Adipose tissue (tissue), 3 donors: Measurements from ENCODE around the gene AEN. TPM values are rescaled to one million over a fixed set of nuclear protein-coding genes. Genes with fewer than 3 reads are reported as not detected.

Source experiments
- H3K27ac ChIP-seq: one replicate; pipeline ENCODE4 v1.5.1; 2013; ENCODE audit warnings: low read depth, low read length
- WGBS, 3 donors: extraction: QIAGEN DNeasy Blood & Tissue Kit; methylation state at CpG; one replicate each; pipeline ENCODE4 v1.1.7; 2013; 5-methylcytosine and 5-hydroxymethylcytosine counted together
- polyA plus RNA-seq, 3 donors: library from polyadenylated mRNA; stranded (reverse); fragments of 200-250 nt; gene quantifications; one replicate each; pipeline ENCODE4 v1.2.3, GENCODE V29; 2013
- donor health status: healthy with polysubstance abuse.
- donor health status: Bipolar disorder and iron deficiency.
- donor health status: healthy.

Gene AEN
- polyA plus RNA-seq, 3 donors, result 6.7 to 15.9 (median 11.4) TPM

- H3K27ac ChIP-seq, result no peak overlapping the region
- WGBS, 3 donors, result 93 to 98% (median 96%) methylated on average over 14 of the region's 14 CpGs
Measured at GRCh38 chr15:88645171-88646087, 24.3 kb downstream of the AEN start.

GRCh38 chr15:88646088-88646405 lies 24.9 kb downstream of the AEN start:
- H3K27ac ChIP-seq, result no peak overlapping the region
- 80 to 86% (median 85%) methylated on average over 1 of the region's 1 CpG for WGBS, 3 donors

- H3K27ac ChIP-seq, result no peak overlapping the region
- 84 to 100% (median 87%) methylated on average over 5 of the region's 5 CpGs for WGBS, 3 donors
Measured at GRCh38 chr15:88646951-88647350, 25.8 kb downstream of the AEN start.

- H3K27ac ChIP-seq, result no peak overlapping the region
Measured at GRCh38 chr15:88647351-88648105, 26.4 kb downstream of the AEN start.

GRCh38 chr15:88648357-88649214 lies 27.4 kb downstream of the AEN start:
- H3K27ac ChIP-seq, result no peak overlapping the region
- 57 to 80% (median 79%) methylated on average over 12 of the region's 12 CpGs for WGBS, 3 donors

More at GRCh38 chr15:88647351-88648105, 26.4 kb downstream of the AEN start:
- 51 to 86% (median 86%) methylated on average over 11 of the region's 11 CpGs for WGBS, 3 donors

GRCh38 chr15:88649286-88649733 lies 28.2 kb downstream of the AEN start:
- 47 to 74% (median 47%) methylated on average over 12 of the region's 12 CpGs for WGBS, 3 donors
- H3K27ac ChIP-seq, result no peak overlapping the region

GRCh38 chr15:88649753-88650551 lies 28.8 kb downstream of the AEN start:
- H3K27ac ChIP-seq, result no peak overlapping the region

GRCh38 chr15:88650556-88650955 lies 29.4 kb downstream of the AEN start:
- 90 to 97% (median 95%) methylated on average over 12 of the region's 12 CpGs for WGBS, 3 donors
- H3K27ac ChIP-seq, result no peak overlapping the region

More at GRCh38 chr15:88649753-88650551, 28.8 kb downstream of the AEN start:
- 80 to 86% (median 86%) methylated on average over 23 of the region's 23 CpGs for WGBS, 3 donors

- 74 to 86% (median 83%) methylated on average over 7 of the region's 7 CpGs for WGBS, 3 donors
- no peak overlapping the region for H3K27ac ChIP-seq
Measured at GRCh38 chr15:88651136-88651732, 30.1 kb downstream of the AEN start.

- WGBS, 3 donors, result 84% methylated on average over 9 of the region's 9 CpGs
- H3K27ac ChIP-seq, result no peak overlapping the region
Measured at GRCh38 chr15:88651971-88652370, 30.8 kb downstream of the AEN start.

GRCh38 chr15:88652456-88653199 lies 31.5 kb downstream of the AEN start:
- 75 to 77% (median 76%) methylated on average over 6 to 7 of the region's 8 CpGs for WGBS, 3 donors
- no peak overlapping the region for H3K27ac ChIP-seq

GRCh38 chr15:88653200-88654064 lies 32.3 kb downstream of the AEN start:
- WGBS, 3 donors, result 89 to 93% (median 92%) methylated on average over 13 of the region's 13 CpGs
- H3K27ac ChIP-seq, result no peak overlapping the region

- WGBS, 3 donors, result 91 to 93% (median 93%) methylated on average over 18 of the region's 18 CpGs
- H3K27ac ChIP-seq, result no peak overlapping the region
Measured at GRCh38 chr15:88654430-88655102, 33.4 kb downstream of the AEN start.

- no peak overlapping the region for H3K27ac ChIP-seq
- 84 to 90% (median 86%) methylated on average over 14 of the region's 14 CpGs for WGBS, 3 donors
Measured at GRCh38 chr15:88655103-88655553, 34.0 kb downstream of the AEN start.

GRCh38 chr15:88655800-88656488 lies 34.8 kb downstream of the AEN start:
- WGBS, 3 donors, result 81 to 83% (median 83%) methylated on average over 8 of the region's 8 CpGs
- H3K27ac ChIP-seq, result no peak overlapping the region
